ENCODE results near the gene LACC1.

LACC1 gene

DNA sequence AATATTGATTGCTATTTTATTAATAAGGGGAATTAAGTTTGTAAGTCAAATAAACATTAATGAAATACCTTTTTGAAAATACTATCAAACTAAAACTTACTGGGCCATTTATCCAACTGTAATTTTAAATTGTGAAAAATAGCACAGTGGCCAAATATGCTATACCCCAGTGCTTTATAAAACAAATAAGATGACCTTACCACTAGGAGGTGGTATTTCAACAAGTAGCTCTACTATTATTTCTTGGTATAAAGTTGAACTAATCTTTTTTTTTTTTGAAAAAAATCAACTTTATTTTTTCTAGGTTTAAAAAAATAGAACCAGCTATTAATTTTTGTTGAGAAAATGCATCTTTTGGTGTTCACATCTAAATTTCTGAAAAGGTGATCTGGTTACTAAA lies 14.7 kb downstream of the LACC1 start:
- no peak for DNase-seq

DNA sequence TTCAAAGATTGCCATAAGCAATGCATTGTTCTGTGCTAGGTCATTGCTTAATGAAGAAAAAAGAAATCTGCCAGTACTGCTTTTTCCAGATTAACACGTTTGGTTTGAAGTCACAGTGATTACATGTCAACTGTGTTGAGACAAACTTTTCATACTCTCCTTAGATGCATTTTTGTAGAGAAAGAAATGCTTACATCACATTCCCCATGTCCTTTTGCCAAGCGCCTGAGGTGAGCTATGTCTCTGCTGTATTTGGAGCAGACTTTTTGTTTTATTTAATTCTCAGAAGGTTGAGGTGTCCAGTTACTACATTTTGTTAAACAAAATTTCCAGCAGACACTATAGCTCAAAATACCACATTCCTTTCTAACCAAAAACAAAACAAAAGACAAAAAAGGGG lies 16.2 kb downstream of the LACC1 start:
- DNase-seq: no peak

DNA sequence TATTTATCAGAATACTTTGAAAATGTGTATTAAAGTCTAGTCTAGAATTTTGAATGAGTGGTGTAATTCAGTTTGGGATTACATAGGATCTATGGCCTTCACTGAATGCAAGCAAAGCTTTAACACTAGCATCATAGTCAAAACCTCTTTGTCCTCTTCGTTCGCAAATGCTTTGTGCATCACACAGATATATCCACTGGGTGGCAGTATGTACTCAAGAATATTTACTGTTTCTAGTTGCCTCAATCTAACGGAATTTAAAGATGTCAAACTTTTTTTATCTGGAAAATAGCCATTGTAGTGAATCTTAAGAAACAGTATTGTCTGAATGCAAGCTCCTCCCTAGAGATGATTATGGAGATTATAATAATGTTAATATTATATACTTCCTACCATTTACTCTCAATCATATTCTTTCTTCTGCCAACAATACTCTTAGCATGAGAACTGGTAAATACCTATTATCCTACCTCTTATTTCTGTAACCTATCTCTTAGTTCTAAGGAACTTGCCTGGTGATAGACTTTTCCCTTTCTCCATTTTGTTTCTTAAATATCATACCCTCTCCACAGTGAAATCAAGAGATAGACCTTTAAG lies 25.8 kb downstream of the LACC1 start:
- no peak for DNase-seq

DNA sequence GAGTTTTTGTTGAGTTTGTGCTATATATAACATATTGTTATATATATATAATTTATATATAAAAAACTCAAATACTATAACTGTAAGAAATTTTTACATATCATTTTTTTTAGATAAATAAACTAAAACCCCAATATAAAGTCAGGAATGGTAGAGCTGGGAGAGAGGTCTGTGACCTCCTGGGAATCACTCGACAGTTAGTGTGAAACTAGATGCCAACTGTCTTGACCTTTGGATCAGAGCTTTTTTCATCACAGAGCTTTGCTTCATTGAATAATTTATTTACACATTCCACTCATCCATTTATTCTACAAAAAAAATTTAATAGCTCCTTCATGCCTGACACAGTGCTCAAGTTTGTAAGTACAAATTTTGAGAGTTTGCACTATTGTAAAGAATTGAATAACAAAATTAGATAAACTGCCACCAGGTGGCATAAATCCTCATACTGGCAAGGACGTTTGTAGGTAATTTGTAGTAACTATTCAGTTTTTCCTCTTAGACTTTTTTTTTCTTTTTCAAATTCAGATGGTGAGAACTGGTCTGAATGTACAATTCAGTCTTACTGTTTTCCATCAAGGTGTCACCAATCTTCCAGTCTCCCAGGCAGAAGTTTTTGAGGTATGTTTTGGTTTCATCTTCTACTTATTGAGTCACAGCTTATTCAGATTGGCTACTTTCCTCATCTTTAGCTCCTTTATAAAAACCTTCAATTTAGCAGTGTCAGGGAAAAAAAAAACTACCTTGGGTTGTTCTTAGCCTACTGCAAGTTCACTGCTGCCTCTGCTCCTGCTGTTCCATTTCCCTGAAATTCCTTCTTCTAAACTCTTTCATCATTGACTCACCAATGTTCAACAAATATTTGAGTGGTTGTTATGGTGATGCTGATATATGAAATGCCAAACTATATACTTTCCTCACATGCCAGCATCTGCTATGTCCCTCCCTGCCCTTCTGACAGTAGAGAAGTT lies 28.7 kb downstream of the LACC1 start:
- no peak for DNase-seq

DNA sequence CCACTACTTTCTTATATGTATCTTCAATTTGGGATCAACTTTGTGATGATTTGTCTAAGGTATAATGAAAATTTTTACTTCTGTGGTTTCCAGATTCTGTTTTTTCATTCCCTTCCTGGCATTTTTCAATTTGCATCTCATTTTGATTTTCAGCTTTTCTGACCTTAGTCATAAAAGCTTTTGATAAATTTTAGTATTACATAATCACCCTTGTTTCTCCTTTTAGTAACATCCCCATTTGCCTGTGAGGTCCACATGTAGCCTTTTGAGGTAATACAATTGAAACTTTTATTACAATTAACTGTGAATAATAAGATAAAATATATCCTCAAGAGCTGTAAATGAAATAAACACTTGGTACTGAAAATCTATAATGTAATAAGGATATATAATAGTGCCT lies 31.2 kb downstream of the LACC1 start:
- DNase-seq: no peak

DNA sequence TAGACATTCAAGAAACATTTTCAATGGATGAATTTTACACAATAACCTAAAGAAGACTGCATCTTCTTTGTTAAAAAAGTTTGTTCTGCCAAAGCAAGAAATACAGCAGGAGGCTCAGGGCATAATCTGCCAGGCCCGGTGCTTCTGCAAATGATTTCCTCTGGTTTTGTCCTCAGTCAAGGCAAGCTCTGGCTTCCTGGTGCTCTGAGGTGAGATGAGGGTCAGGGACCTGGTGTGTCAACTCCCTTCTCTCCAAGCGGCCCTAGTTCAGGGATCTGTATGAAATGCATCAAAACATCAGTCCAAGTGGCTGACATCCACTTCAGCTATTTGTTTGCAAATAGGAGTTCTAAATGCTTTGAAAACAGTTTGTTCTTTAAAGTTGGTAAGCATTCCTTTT lies 31.6 kb downstream of the LACC1 start:
- DNase-seq: no peak

DNA sequence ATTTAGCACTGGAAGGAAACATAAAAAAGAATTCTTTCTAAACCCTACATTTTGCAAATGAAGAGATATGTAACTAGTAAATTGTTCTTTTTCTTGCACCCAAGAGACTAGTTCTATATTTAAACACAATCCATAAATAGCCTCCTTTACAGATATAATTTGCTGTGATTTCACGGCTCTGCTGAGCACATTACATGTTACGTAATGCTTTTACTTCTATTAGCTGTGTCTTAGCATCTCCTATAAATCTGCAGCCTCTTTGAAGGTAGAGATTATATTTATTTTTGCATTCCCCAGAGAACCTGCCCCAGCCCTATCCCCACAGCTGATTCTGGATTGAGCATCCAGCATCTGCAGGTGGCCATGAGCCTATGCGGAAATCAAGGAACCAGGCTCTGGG lies 32.2 kb downstream of the LACC1 start:
- no peak for DNase-seq

DNA sequence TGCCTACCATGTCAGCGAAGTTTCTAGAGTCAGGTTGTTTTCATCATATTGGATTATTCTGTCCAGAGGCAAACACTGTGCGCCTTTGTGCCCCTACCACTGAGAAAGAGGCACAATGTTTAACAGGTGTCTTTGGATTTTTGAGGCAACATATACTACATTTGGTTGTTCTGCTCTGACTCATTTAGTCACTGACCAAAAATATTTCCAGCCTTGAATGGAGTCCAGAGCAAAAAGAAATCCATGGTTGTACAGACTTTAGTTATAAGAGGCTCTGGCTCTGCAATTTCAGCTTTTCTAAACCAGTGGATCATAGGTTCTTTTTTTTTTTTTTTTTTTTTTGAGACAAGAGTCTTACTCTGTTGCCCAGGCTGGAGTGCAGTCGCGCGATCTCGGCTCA lies 35.7 kb downstream of the LACC1 start:
- DNase-seq: no peak

DNA sequence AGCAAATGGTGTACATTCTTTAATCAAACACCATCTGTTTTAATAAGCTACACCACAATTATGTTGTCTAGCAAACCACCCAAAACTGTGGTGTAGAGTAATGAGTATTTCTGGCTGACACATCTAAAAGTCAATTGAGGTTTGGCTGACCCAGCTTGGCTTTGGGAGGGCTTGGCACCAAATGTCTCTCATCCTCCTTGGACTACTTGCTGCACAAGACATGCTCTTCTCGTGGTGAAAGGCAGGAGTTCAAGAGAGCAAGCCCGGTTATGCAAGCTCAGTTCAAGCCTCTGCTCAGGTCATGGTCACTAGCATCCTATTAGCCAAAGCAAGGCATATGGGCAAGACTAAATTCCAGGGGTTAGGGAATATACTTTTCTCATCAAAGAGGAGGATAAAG lies 37.1 kb downstream of the LACC1 start:
- no peak for DNase-seq

DNA sequence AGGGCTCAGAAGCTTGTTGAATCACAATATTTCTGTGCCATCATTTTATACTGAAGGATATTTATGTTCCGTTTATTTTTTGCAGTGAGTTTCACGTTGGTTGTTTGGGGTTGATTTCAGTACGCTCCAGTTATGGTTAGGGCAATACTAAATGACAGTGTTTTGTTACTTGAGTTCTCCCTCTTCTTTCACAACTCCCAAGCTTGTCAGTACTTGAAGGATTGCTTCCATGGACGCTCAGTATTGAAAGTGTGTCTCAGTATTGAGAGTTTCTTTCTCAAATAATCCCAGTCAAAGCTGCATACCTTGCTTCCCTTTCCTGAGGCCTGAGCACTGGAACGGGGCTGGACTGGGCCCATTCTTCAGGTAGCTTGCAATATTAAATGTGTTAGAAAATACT lies 38.9 kb downstream of the LACC1 start:
- no peak for DNase-seq

DNA sequence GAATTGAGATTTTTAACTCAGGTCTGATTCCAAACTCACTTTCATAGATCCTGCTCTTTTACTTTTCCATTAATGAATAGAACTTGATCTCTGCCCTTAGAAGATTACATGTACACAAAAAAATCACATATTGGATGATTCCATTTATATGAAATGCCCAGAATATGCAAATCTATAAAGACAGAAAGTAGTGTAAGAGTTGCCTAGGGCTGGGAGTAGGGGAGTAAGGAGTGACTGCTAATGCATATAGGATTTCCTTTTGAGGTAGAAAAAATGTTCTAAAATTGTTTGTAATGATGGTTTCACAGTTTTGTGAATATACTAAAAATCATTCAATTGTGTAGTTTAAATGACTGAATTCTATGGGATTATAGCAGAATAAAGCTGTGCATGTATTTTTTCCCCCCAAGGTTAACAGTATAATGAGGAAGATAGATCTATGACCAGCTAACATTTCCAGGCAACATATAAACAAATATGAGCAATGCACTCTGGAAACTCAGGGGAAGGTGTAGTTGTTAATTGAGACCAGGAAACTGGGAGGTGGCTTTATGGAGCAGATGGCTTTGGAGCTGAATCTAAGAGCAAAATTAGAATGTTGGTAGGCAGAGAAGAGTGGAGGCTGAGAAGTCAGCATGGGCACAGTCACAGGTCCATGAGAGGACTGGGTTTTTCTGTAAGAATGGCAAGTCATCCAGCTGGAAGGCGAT lies 41.4 kb downstream of the LACC1 start:
- DNase-seq: no peak

DNA sequence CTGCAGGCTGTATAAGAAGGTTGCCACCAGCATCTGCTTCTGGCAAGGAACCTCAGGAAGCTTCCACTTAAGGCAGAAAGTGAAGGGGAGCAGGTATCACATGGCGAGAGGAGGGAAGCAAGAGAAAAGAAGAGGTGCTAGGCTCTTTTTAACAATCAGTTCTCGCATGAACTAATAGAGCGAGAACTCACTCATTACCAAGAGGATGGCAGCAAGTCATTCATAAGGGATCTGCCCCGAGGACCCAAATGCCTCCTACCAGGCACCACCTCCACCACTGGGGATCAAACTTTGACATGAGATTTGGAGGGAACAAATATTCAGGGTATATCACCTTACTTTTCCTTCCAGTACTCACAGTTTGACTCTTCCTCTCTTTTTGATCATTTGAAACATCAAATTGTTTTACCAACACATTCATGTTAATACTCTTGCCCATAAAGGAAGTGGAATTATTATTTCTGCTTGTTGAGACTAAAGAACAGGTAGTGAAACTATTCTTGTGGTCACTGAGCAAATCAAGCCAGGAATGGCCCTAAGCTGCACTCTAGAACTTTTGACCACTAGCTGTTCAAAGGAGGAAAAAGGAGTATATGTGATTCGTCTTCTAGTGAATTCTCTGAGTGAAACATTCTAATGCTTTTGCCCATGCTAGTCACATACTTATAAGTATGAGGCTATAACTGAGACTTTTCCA lies 45.0 kb downstream of the LACC1 start:
- no peak for DNase-seq

DNA sequence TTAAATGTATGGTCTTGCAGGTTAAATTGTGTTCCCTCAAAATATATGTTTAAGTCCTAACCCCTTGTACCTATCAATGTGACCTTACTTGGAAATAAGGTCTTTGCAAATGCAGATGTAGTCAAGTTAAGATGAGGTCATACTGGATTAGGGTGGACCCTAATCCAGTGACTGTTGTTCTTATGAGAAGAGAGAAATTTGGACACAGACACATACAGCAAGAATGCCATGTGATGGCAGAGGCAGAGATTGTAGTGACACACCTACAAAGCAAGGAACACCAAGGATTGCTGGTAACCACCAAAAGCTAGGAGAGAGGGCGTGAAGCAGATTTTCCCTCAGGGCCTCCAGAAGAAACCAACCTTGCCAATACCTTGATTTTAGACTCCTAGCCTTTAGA lies 50.2 kb downstream of the LACC1 start:
- DNase-seq: no peak

DNA sequence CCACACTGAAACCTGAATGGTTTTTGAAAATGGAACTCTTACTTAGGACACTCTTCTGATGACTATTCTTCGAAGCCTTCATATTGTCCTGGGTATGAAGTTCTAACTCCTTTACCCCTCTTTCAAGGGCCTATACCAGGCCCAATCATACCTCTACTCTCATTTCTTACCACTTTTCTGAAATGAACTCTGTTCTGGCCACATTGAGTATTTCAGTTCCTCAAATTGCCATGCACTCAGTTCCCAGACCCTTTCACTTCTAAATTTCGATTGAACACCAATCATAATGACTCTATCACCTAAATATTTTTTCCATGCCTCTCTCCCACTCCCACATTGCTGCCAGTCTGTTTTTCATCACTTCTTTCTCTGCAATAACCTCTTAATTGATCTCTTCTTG lies 53.7 kb downstream of the LACC1 start:
- DNase-seq: no peak

DNA sequence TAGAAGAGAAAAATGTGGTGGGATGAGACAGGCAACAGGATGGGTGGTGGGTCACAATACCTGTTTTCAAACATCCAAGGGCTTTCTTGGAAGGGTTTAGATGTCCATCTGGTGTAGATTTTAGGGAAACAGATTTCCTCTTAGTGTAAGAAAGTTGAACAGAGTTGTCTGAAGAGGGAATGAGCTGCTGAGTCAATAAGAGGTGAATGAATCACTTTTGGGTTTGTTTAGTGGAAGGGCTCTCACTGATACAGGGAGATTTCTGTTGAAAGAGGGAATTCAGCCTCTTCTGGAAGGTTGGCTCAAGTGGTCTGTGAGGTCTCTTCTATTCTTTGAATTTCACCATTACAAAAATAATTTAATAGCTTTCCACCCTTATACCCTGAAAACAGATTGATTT lies 54.6 kb downstream of the LACC1 start:
- DNase-seq: no peak

DNA sequence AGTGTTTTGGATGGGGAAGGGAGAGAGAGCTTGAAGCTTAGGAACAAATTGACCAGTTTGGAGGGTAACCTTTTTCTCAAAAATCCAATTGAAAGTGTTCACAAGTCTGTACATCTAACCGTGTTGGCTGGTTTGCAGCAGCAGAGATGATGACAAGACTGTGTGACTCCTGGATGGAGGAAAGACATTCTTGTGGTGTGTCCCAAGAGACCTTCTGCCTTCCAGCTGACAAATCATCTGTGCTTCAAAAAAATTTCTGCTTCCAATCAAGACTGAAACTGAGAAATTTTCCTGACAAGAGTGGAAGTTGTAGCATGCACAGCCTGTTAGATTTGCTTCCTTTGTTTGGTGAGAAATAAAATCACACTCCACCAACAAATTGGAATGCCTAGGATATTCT lies 56.2 kb downstream of the LACC1 start:
- DNase-seq: no peak

DNA sequence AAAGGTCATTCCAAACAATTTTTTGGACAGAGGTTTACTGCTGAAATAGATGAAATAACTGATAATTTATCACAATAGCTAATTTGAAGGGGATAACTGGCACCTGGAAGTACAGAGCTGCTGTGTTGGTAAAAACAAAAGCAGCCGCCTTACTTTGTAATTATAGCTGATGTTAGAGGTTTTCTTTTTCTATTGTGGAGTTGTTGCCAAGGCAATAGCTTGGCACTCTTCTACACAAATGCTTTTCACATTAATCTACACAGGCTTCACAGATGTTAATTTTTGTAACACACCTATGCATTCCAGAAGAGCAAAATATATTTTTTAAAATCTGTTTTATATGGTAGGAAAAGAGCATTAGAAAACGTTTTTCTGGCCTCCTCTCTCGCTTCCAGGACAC lies 56.9 kb downstream of the LACC1 start:
- DNase-seq: no peak

DNA sequence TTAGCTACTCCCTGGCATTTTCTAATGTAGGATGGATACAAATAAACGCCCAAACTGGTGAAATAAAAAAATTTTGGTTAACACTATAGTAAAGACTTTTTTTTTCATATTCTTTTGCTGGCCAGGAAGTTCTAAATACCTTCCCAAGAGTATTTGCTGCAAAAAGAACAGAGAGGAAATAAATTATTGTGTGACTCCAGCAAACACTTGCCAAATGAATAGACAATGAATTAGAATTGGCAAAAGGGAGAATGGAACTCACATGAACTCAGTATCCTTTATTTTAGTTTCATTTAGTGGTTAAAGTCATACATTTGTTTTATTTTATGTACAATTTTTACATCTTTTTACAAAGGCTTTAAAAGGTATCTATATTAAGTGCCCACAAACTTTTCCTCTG lies 58.1 kb downstream of the LACC1 start:
- no peak for DNase-seq

DNA sequence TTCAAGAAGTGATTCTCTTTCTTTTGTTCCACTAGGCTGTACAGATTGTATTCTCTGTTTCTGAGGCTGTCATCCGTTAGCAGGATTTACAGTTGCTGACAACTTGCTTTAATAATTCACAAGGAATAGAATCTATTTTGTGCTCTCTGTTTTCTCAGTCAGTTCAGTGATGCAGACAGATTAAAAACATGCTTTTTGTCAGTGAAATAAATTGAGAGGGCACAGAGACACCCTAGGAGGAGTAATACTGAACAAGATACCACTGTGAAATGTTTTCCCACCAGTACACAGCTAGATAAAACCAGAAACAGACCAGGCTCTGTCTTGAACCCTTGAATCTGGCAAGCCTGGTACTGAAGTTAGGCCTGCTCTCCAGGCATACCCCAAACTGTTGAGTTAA lies 58.7 kb downstream of the LACC1 start:
- no peak for DNase-seq

DNA sequence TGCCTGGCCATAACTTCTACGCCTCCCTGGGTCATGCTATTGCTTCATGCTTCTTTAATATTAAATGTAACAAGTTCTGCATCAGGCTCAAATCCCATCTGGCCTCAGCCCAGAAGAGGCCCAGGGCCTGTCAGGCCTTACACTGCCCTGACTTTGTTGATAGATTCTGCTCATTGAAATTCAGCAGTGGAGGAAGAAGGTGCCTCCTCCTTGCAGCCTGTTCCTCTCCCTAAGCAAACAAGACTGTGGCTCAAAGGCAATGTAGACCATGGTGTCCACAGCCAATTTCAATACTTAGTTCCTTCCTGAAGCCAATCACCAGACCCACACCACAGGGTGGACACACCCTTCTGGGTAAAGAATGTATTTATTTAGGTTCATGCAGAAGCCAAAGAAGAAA lies 59.4 kb downstream of the LACC1 start:
- DNase-seq: no peak

DNA sequence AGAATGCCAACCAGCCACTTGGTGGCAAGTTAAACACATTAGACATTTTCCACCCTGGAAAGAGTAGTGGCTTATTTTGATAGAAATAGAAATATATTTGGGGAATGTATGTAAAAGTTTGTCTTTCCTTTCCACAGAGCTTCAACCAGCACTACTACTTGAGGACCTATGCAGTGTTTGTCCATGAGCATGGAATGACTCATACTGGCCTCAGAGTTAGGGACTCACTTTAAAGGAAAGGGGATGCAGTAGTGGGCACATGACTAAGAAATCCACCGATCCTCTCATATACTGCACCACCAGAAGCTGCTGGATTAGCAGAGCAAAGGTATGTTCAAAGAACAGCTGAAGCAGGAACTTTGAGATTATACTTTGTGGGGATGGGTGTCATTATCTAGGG lies 62.6 kb downstream of the LACC1 start:
- DNase-seq: no peak
